ENCODE measurements around the gene COL13A1. TPM values are rescaled to one million over a fixed set of nuclear protein-coding genes. Genes with fewer than 3 reads are reported as not detected.

Gene COL13A1
- total and polyA plus RNA-seq, 2 donors (not counting 1 experiment from before 2014, with no cell fraction given), result 5.7 to 7.4 TPM

DNA sequence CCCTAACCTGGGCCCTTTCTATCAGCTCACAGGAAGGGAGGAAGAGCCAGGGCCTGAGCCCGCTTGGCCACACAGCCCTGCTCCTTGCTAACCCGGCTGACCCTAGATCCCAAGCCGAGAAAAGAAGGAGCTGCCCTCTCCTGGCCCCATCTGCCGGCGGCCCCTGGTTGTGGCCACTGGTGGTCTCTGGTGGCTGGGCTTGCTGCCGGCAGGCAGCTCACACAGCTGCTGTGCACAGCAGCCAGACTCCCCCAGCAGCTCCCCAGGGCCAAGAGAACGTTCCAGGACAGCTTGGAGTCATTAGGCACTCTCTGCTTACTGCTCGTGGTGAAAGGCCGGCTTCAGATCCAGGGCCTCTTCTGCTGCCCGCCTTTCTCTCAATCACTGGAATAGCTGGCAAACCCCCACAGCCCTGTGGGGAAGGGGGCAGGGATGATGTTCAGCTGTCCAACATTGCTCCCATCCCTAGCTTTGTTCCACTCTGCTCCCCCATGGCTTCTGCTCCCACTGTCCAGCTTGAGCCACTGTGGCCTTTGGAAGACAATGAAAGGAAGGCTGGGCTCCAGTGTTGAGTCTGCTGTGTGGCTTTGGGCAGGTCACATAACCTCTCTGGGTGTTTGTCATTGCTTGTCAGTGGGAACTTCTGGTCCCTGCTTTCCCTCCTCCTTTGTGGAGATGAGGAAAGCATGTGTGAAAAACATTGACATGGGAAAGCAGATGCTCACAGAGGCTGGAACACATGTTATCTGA, 35.4 kb upstream of the COL13A1 start:
- no peak for TF ChIP-seq EZH2 (IDR thresholded peaks at IDR 0.05; ENCODE audit: low read length, missing control alignments)
- peak in 1 of 2 donors; percentile 3 for TF ChIP-seq CTCF (conservative IDR thresholded peaks at IDR 0.05 in 1 of 2, IDR thresholded peaks at IDR 0.05 in 1 of 2; ENCODE audit: low read depth in 1 of 2, low read length in 2 of 2)
- H3K4me1 ChIP-seq (ENCODE audit: control insufficient read depth, extremely low read depth, insufficient read depth, low read length), result peaks cover 16% of the 10 kb centered on the region
- H3K27me3 ChIP-seq (ENCODE audit: control insufficient read depth, insufficient read depth, low read length), result peaks cover 5% of the 10 kb centered on the region
- no peaks in the 10 kb centered on the region for H3K9me3 ChIP-seq (ENCODE audit: control insufficient read depth, insufficient read depth, low read depth, low read length)
- no peaks in the 10 kb centered on the region for H3K79me2 ChIP-seq (ENCODE audit: control insufficient read depth, insufficient read depth, low read length)
- no peak overlapping the region for H3K27ac ChIP-seq (ENCODE audit: insufficient read depth, low read length)
- H2AFZ ChIP-seq (ENCODE audit: low read length), result no peak overlapping the region
- H4K20me1 ChIP-seq (ENCODE audit: control insufficient read depth, extremely low read depth, insufficient read depth, low read length), result no peaks in the 10 kb centered on the region
- no peak overlapping the region for H3K4me3 ChIP-seq (replicated peaks in 1 of 4; ENCODE audit: control extremely low read depth in 1 of 4, insufficient read depth in 1 of 4, low read depth in 3 of 4, low read length in 4 of 4)
- no peak overlapping the region for H3K9ac ChIP-seq (ENCODE audit: insufficient read depth, low read length)
- H3K36me3 ChIP-seq (ENCODE audit: control insufficient read depth, insufficient read depth, low read length), result no peaks in the 10 kb centered on the region
- DNase-seq (ENCODE audit: low read depth in 2 of 2), result peak in 1 of 2 donors; percentile 56
- H3K4me2 ChIP-seq (ENCODE audit: extremely low read depth, insufficient read depth, low read length), result no peak overlapping the region

DNA sequence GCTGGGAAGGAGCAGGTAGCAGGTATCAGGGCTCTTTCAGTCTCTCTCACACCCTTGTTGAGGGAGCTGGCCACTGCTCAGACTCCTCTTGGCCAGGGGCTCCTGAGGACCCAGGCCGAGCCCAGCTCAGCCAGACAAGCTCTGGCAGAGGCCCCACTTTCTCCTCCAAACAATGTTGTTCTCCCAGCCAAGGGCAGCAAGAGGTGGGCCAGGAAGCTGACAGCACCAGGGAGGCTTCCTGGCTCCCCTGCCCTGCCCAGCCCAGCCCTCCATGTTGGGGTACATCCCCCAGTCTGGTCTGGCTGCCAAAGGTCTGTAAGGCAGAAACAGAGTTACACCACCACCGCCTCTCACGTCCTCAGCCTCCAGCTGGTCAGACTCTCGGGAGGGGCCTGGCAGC, 33.9 kb upstream of the COL13A1 start:
- no peak overlapping the region for H3K27ac ChIP-seq (ENCODE audit: insufficient read depth, low read length)
- no peaks in the 10 kb centered on the region for H3K79me2 ChIP-seq (ENCODE audit: control insufficient read depth, insufficient read depth, low read length)
- H3K4me2 ChIP-seq (ENCODE audit: extremely low read depth, insufficient read depth, low read length), result no peak overlapping the region
- H3K9me3 ChIP-seq (ENCODE audit: control insufficient read depth, insufficient read depth, low read depth, low read length), result no peaks in the 10 kb centered on the region
- no peak overlapping the region for H3K4me3 ChIP-seq (replicated peaks in 1 of 4; ENCODE audit: control extremely low read depth in 1 of 4, insufficient read depth in 1 of 4, low read depth in 3 of 4, low read length in 4 of 4)
- no peaks in the 10 kb centered on the region for H3K36me3 ChIP-seq (ENCODE audit: control insufficient read depth, insufficient read depth, low read length)
- no peak for DNase-seq (ENCODE audit: low read depth in 2 of 2)
- TF ChIP-seq CTCF (conservative IDR thresholded peaks at IDR 0.05 in 1 of 2, IDR thresholded peaks at IDR 0.05 in 1 of 2; ENCODE audit: low read depth in 1 of 2, low read length in 2 of 2), result no peak
- H2AFZ ChIP-seq (ENCODE audit: low read length), result no peak overlapping the region
- H3K4me1 ChIP-seq (ENCODE audit: control insufficient read depth, extremely low read depth, insufficient read depth, low read length), result peaks cover 16% of the 10 kb centered on the region
- H3K9ac ChIP-seq (ENCODE audit: insufficient read depth, low read length), result no peak overlapping the region
- peaks cover 4% of the 10 kb centered on the region for H3K27me3 ChIP-seq (ENCODE audit: control insufficient read depth, insufficient read depth, low read length)
- no peaks in the 10 kb centered on the region for H4K20me1 ChIP-seq (ENCODE audit: control insufficient read depth, extremely low read depth, insufficient read depth, low read length)

- Histone ChIP-seq H3K79me2 (ENCODE audit: control insufficient read depth, insufficient read depth, low read length) (no peaks in the 10 kb centered on the region), H2AFZ (ENCODE audit: low read length) (no peak overlapping the region), H4K20me1 (ENCODE audit: control insufficient read depth, extremely low read depth, insufficient read depth, low read length) (no peaks in the 10 kb centered on the region), H3K4me1 (ENCODE audit: control insufficient read depth, extremely low read depth, insufficient read depth, low read length) (peaks cover 16% of the 10 kb centered on the region), H3K9ac (ENCODE audit: insufficient read depth, low read length) (no peak overlapping the region), H3K4me2 (ENCODE audit: extremely low read depth, insufficient read depth, low read length) (no peak overlapping the region), H3K4me3 (replicated peaks in 1 of 4; ENCODE audit: control extremely low read depth in 1 of 4, insufficient read depth in 1 of 4, low read depth in 3 of 4, low read length in 4 of 4) (no peak overlapping the region), H3K27ac (ENCODE audit: insufficient read depth, low read length) (no peak overlapping the region), H3K9me3 (ENCODE audit: control insufficient read depth, insufficient read depth, low read depth, low read length) (no peaks in the 10 kb centered on the region), H3K36me3 (ENCODE audit: control insufficient read depth, insufficient read depth, low read length) (no peaks in the 10 kb centered on the region), H3K27me3 (ENCODE audit: control insufficient read depth, insufficient read depth, low read length) (peaks cover 4% of the 10 kb centered on the region)
- TF ChIP-seq EZH2 (IDR thresholded peaks at IDR 0.05; ENCODE audit: low read length, missing control alignments) (no peak), CTCF (conservative IDR thresholded peaks at IDR 0.05 in 1 of 2, IDR thresholded peaks at IDR 0.05 in 1 of 2; ENCODE audit: low read depth in 1 of 2, low read length in 2 of 2) (no peak)
- DNase-seq (ENCODE audit: low read depth in 2 of 2), result no peak
Measured at GRCh38 chr10:69768386-69768785, 33.3 kb upstream of the COL13A1 start.
